ENCODE results near the gene TMEM39B.

The TMEM39B gene

DNA sequence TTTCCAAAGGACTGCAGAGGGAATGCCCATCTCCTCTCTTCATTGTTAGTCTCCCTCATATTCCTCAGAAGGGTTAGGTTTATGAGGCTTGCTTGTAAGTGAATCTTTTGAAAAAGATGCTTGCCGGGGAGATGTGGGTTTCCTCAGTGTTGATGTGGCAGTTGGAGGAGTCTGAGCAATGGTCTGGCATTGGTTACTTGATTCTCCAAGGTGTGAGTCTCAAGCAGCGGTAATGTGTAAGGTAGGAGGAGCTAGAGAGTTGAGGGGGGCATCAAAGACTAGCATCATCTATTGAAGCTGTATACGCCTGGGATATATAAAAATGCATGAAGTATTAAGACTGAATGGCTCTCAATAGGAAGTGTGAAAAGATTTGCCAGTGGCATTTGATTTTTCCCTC lies 37.6 kb upstream of the TMEM39B start:
- no peak overlapping the region for H3K27ac ChIP-seq (ENCODE audit: insufficient read depth in 1 of 2, low read depth in 1 of 2, low read length in 2 of 2, poor library complexity in 1 of 2, severe bottlenecking in 2 of 2)
- H3K9me3 ChIP-seq (ENCODE audit: control extremely low read depth in 1 of 5, control insufficient read depth in 4 of 5, insufficient read depth in 2 of 5, low read depth in 1 of 5, low read length in 4 of 5): no peaks in the 10 kb centered on the region
- H3K36me3 ChIP-seq (ENCODE audit: control insufficient read depth in 4 of 4, insufficient read depth in 4 of 4, low read length in 3 of 4): peaks cover 38 to 85% (median 66%) of the 10 kb centered on the region in 4 experiments
- CTCF ChIA-PET: interaction anchor here (1.8 to 3.5 kb wide), 2 partner anchors 10 to 11 kb away, joined by 6 to 19 read pairs; no protein-coding TSS in a partner anchor
- no peak for DNase-seq
- no peaks in the 10 kb centered on the region for H3K27me3 ChIP-seq (replicated peaks in 2 of 5; ENCODE audit: control insufficient read depth in 4 of 5, insufficient read depth in 5 of 5, low read length in 4 of 5)
- H3K4me1 ChIP-seq (ENCODE audit: control extremely low read depth in 1 of 4, control insufficient read depth in 4 of 4, insufficient read depth in 4 of 4, low read length in 3 of 4): no peaks in the 10 kb centered on the region
- POLR2A ChIA-PET: no interaction called here
- no peak overlapping the region for H3K4me3 ChIP-seq (ENCODE audit: control insufficient read depth in 1 of 7, extremely low read depth in 1 of 7, insufficient read depth in 4 of 7, low read depth in 2 of 7, low read length in 6 of 7)
- WGBS (ENCODE audit: insufficient coverage): 100% methylated on average over 3 of the region's 3 CpGs

DNA sequence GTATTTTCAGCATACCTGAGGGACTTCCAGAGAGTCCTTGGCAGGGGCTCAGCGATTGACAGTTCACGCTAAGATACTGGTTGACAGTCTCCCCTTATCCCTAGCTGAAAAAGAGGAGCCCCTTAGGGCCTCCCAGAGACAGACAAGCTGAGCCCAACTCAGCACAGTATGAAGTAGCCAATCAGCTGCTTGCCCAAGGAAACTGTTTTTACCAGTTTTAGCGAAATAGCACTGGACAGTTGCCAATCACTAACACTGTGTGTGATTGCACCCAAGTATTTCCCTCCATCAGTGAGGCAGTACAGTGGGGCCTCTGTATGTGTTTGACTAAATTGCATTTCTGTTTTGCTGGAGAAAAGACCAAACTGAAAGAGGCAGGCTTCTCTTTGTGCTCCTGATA lies 32.0 kb upstream of the TMEM39B start:
- peaks cover 31 to 63% (median 53%) of the 10 kb centered on the region in 4 experiments for H3K36me3 ChIP-seq (ENCODE audit: control insufficient read depth in 4 of 4, insufficient read depth in 4 of 4, low read length in 3 of 4)
- CTCF ChIA-PET: interaction anchor here (0.6 to 2.4 kb wide), 2 partner anchors 22 to 36 kb away, joined by 4 to 11 read pairs; no protein-coding TSS in a partner anchor

DNA sequence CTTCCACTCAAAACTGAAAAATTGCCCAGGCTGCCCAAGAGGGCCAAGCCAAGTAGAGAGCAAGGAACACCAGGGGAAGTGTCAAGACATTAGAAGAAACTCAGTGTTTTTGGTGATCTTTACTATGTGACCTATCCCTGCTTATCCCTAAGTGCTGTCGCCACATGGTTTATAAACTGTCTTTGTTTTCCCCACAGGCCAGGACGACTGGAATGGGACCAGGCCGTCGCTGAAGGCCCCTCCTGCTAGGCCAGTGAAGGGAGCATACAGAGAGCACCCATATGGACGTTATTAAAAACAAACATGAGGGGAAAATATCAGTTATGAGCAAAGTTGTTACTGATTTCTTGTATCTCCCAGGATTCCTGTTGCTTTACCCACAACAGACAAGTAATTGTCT lies 30.4 kb upstream of the TMEM39B start:
- Histone ChIP-seq H3K4me1 (ENCODE audit: control extremely low read depth in 1 of 4, control insufficient read depth in 4 of 4, insufficient read depth in 4 of 4, low read length in 3 of 4) (peaks cover 0 to 9% (median 0%) of the 10 kb centered on the region in 4 experiments), H3K27ac (ENCODE audit: insufficient read depth in 1 of 2, low read depth in 1 of 2, low read length in 2 of 2, poor library complexity in 1 of 2, severe bottlenecking in 2 of 2) (peak overlapping the region in 1 of 2 experiments; percentile 0), H3K4me3 (ENCODE audit: control insufficient read depth in 1 of 7, extremely low read depth in 1 of 7, insufficient read depth in 4 of 7, low read depth in 2 of 7, low read length in 6 of 7) (no peak overlapping the region), H3K36me3 (ENCODE audit: control insufficient read depth in 4 of 4, insufficient read depth in 4 of 4, low read length in 3 of 4) (peaks cover 29 to 62% (median 55%) of the 10 kb centered on the region in 4 experiments), H3K9me3 (ENCODE audit: control extremely low read depth in 1 of 5, control insufficient read depth in 4 of 5, insufficient read depth in 2 of 5, low read depth in 1 of 5, low read length in 4 of 5) (no peaks in the 10 kb centered on the region), H3K27me3 (replicated peaks in 2 of 5; ENCODE audit: control insufficient read depth in 4 of 5, insufficient read depth in 5 of 5, low read length in 4 of 5) (no peaks in the 10 kb centered on the region)
- 90% methylated on average over 2 of the region's 5 CpGs for WGBS (ENCODE audit: insufficient coverage)
- no peak for DNase-seq
- POLR2A ChIA-PET: no interaction called here
- CTCF ChIA-PET: no interaction called here

More for the DNA sequence above, 32.0 kb upstream of the TMEM39B start:
- DNase-seq: no peak
- POLR2A ChIA-PET: no interaction called here
- WGBS (ENCODE audit: insufficient coverage): 96% methylated on average over 3 of the region's 3 CpGs
- H3K27ac ChIP-seq (ENCODE audit: insufficient read depth in 1 of 2, low read depth in 1 of 2, low read length in 2 of 2, poor library complexity in 1 of 2, severe bottlenecking in 2 of 2): no peak overlapping the region
- H3K4me3 ChIP-seq (ENCODE audit: control insufficient read depth in 1 of 7, extremely low read depth in 1 of 7, insufficient read depth in 4 of 7, low read depth in 2 of 7, low read length in 6 of 7): no peak overlapping the region
- H3K27me3 ChIP-seq (replicated peaks in 2 of 5; ENCODE audit: control insufficient read depth in 4 of 5, insufficient read depth in 5 of 5, low read length in 4 of 5): no peaks in the 10 kb centered on the region
- no peaks in the 10 kb centered on the region for H3K9me3 ChIP-seq (ENCODE audit: control extremely low read depth in 1 of 5, control insufficient read depth in 4 of 5, insufficient read depth in 2 of 5, low read depth in 1 of 5, low read length in 4 of 5)
- H3K4me1 ChIP-seq (ENCODE audit: control extremely low read depth in 1 of 4, control insufficient read depth in 4 of 4, insufficient read depth in 4 of 4, low read length in 3 of 4): peaks cover 0 to 9% (median 0%) of the 10 kb centered on the region in 4 experiments

DNA sequence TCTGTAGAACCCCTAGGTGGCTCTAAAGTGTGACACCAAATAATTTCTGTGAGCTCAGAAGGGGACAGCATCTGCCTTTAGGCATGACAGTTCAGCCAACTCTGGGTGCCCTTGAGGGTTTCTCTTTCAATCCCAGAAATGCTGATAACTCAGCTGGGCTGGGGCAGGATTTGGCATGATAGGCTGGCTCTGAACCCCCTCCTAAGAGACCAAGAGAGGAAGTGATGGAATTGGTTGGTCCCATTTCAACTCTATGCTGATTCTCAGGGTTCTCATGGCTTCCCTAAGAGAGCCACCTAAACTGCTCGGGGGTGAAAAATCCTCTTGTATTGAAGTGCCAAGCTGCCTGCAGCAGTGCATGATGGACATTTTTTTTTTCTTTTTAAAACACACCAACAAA lies 28.5 kb upstream of the TMEM39B start:
- WGBS (ENCODE audit: insufficient coverage): no CpG with 5 or more reads among the region's 1 CpG
- ChIA-PET CTCF (interaction anchor here (0.5 to 2.7 kb wide), 5 partner anchors 8 to 64 kb away, joined by 3 to 9 read pairs (median 4); partner anchors contain the start of gene KPNA6), POLR2A (interaction anchor here (2.2 kb wide), 1 partner anchor 12 kb away, joined by 6 read pairs; no protein-coding TSS in a partner anchor)
- Histone ChIP-seq H3K4me3 (ENCODE audit: control insufficient read depth in 1 of 7, extremely low read depth in 1 of 7, insufficient read depth in 4 of 7, low read depth in 2 of 7, low read length in 6 of 7) (no peak overlapping the region), H3K36me3 (ENCODE audit: control insufficient read depth in 4 of 4, insufficient read depth in 4 of 4, low read length in 3 of 4) (peaks cover 28 to 62% (median 54%) of the 10 kb centered on the region in 4 experiments), H3K27ac (ENCODE audit: insufficient read depth in 1 of 2, low read depth in 1 of 2, low read length in 2 of 2, poor library complexity in 1 of 2, severe bottlenecking in 2 of 2) (no peak overlapping the region), H3K9me3 (ENCODE audit: control extremely low read depth in 1 of 5, control insufficient read depth in 4 of 5, insufficient read depth in 2 of 5, low read depth in 1 of 5, low read length in 4 of 5) (no peaks in the 10 kb centered on the region), H3K4me1 (ENCODE audit: control extremely low read depth in 1 of 4, control insufficient read depth in 4 of 4, insufficient read depth in 4 of 4, low read length in 3 of 4) (peaks cover 0 to 9% (median 0%) of the 10 kb centered on the region in 4 experiments), H3K27me3 (replicated peaks in 2 of 5; ENCODE audit: control insufficient read depth in 4 of 5, insufficient read depth in 5 of 5, low read length in 4 of 5) (no peaks in the 10 kb centered on the region)
- DNase-seq: no peak

DNA sequence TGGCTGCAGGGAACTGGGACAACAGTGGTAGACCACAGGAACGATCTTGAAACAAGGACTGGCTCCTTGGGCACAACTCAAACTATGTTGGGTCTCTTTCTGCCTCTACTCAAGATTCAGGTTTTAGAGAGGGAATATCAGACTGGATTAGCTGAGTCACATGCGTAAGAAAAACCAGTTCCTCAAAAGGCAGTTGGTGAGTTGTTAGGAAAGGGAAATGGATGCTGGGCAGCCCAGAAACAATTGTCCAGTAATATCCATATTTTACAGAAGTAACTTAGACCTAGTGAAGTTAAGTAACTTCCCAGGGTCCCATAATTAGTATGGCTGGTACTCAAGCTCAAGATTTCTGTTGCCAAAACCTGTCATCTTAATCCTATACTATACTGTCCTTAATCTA lies 27.0 kb upstream of the TMEM39B start:
- DNase-seq: peak in 2 of 3 donors; percentile 20 to 21
- CTCF ChIA-PET: interaction anchor here (1.7 to 2.7 kb wide), 3 partner anchors 9 to 11 kb away, joined by 4 to 6 read pairs (median 5); no protein-coding TSS in a partner anchor
- 80% methylated on average over 1 of the region's 2 CpGs for WGBS (ENCODE audit: insufficient coverage)
- H3K36me3 ChIP-seq (ENCODE audit: control insufficient read depth in 4 of 4, insufficient read depth in 4 of 4, low read length in 3 of 4): peaks cover 26 to 53% (median 43%) of the 10 kb centered on the region in 4 experiments
- no peaks in the 10 kb centered on the region for H3K9me3 ChIP-seq (ENCODE audit: control extremely low read depth in 1 of 5, control insufficient read depth in 4 of 5, insufficient read depth in 2 of 5, low read depth in 1 of 5, low read length in 4 of 5)
- H3K4me1 ChIP-seq (ENCODE audit: control extremely low read depth in 1 of 4, control insufficient read depth in 4 of 4, insufficient read depth in 4 of 4, low read length in 3 of 4): peaks cover 0 to 9% (median 0%) of the 10 kb centered on the region in 4 experiments
- H3K27ac ChIP-seq (ENCODE audit: insufficient read depth in 1 of 2, low read depth in 1 of 2, low read length in 2 of 2, poor library complexity in 1 of 2, severe bottlenecking in 2 of 2): peak overlapping the region in 1 of 2 experiments; percentile 30
- POLR2A ChIA-PET: interaction anchor here (2.2 kb wide), 1 partner anchor 14 kb away, joined by 6 read pairs; no protein-coding TSS in a partner anchor
- H3K4me3 ChIP-seq (ENCODE audit: control insufficient read depth in 1 of 7, extremely low read depth in 1 of 7, insufficient read depth in 4 of 7, low read depth in 2 of 7, low read length in 6 of 7): no peak overlapping the region
- H3K27me3 ChIP-seq (replicated peaks in 2 of 5; ENCODE audit: control insufficient read depth in 4 of 5, insufficient read depth in 5 of 5, low read length in 4 of 5): no peaks in the 10 kb centered on the region

DNA sequence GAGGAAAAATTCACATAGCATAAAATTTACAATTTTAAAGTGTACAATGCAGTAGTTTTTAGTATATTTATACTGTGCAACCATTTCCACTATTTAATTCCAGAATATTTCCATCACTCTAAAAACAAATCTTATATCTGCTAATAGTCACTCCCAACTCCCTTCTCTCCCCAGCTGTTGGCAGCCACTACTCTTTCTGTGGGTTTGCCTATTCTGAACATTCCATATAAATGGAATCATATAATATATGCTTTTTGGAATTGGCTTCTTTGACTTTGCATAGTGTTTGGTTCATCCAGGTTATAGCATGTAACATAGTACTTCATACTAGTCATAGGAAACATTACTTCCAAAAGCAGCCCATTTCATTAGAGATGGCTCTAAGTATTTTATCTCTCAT lies 25.0 kb upstream of the TMEM39B start:
- Histone ChIP-seq H3K36me3 (ENCODE audit: control insufficient read depth in 4 of 4, insufficient read depth in 4 of 4, low read length in 3 of 4) (peaks cover 25 to 62% (median 40%) of the 10 kb centered on the region in 4 experiments), H3K9me3 (ENCODE audit: control extremely low read depth in 1 of 5, control insufficient read depth in 4 of 5, insufficient read depth in 2 of 5, low read depth in 1 of 5, low read length in 4 of 5) (no peaks in the 10 kb centered on the region), H3K27ac (ENCODE audit: insufficient read depth in 1 of 2, low read depth in 1 of 2, low read length in 2 of 2, poor library complexity in 1 of 2, severe bottlenecking in 2 of 2) (no peak overlapping the region), H3K27me3 (replicated peaks in 2 of 5; ENCODE audit: control insufficient read depth in 4 of 5, insufficient read depth in 5 of 5, low read length in 4 of 5) (no peaks in the 10 kb centered on the region), H3K4me3 (ENCODE audit: control insufficient read depth in 1 of 7, extremely low read depth in 1 of 7, insufficient read depth in 4 of 7, low read depth in 2 of 7, low read length in 6 of 7) (no peak overlapping the region), H3K4me1 (ENCODE audit: control extremely low read depth in 1 of 4, control insufficient read depth in 4 of 4, insufficient read depth in 4 of 4, low read length in 3 of 4) (peaks cover 0 to 9% (median 0%) of the 10 kb centered on the region in 4 experiments)
- DNase-seq: no peak
- ChIA-PET POLR2A (no interaction called here), CTCF (interaction anchor here (0.9 to 1.0 kb wide), 2 partner anchors 71 to 340 kb away, joined by 3 read pairs; no protein-coding TSS in a partner anchor)

DNA sequence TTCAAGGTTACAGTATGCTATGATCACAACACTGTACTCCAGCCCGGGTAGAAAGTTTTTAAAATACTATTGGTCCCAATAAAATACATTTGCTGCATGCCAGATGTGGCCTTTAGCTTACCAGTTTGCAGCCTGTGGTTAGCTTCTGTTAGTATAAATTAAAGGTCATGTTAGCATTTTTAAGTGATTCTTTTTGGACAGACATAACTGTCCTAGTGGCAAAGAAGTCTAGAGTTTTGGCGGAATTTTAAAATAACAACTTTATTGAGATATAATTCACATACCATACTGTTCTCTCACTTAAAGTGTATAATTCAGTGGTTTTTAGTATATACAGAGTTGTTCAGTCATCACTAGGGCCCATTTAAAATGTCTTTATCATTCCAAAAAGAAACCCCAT lies 24.3 kb upstream of the TMEM39B start:
- no peaks in the 10 kb centered on the region for H3K9me3 ChIP-seq (ENCODE audit: control extremely low read depth in 1 of 5, control insufficient read depth in 4 of 5, insufficient read depth in 2 of 5, low read depth in 1 of 5, low read length in 4 of 5)
- H3K36me3 ChIP-seq (ENCODE audit: control insufficient read depth in 4 of 4, insufficient read depth in 4 of 4, low read length in 3 of 4): peaks cover 25 to 68% (median 47%) of the 10 kb centered on the region in 4 experiments
- peaks cover 0 to 9% (median 0%) of the 10 kb centered on the region in 4 experiments for H3K4me1 ChIP-seq (ENCODE audit: control extremely low read depth in 1 of 4, control insufficient read depth in 4 of 4, insufficient read depth in 4 of 4, low read length in 3 of 4)
- no peak for DNase-seq
- H3K27me3 ChIP-seq (replicated peaks in 2 of 5; ENCODE audit: control insufficient read depth in 4 of 5, insufficient read depth in 5 of 5, low read length in 4 of 5): no peaks in the 10 kb centered on the region
- ChIA-PET POLR2A (interaction anchor here (0.6 kb wide), 1 partner anchor 796 kb away, joined by 3 read pairs; no protein-coding TSS in a partner anchor), CTCF (interaction anchor here (1.0 kb wide), 1 partner anchor 71 kb away, joined by 3 read pairs; no protein-coding TSS in a partner anchor)
- H3K4me3 ChIP-seq (ENCODE audit: control insufficient read depth in 1 of 7, extremely low read depth in 1 of 7, insufficient read depth in 4 of 7, low read depth in 2 of 7, low read length in 6 of 7): no peak overlapping the region
- WGBS (ENCODE audit: insufficient coverage): no CpG with 5 or more reads among the region's 2 CpGs
- H3K27ac ChIP-seq (ENCODE audit: insufficient read depth in 1 of 2, low read depth in 1 of 2, low read length in 2 of 2, poor library complexity in 1 of 2, severe bottlenecking in 2 of 2): no peak overlapping the region

Data from common myeloid progenitor, CD34-positive (primary cell).